Neural progenitor cell (in vitro differentiated cells): ENCODE data around the gene LSM10. TPM values are rescaled to one million over a fixed set of nuclear protein-coding genes. Genes with fewer than 3 reads are reported as not detected.

Experiments
- DNase-seq: peaks from one replicate; pipeline ENCODE4 v3.0.0-alpha.2; 2016; ENCODE audit warnings: low spot score
- H2AFZ ChIP-seq: fragments of 200-600 bp; sonication (generic); replicated peaks from 2 replicates; pipeline ENCODE4 v1.6.1; 2016; ENCODE audit warnings: antibody characterized with exemption
- H3F3A ChIP-seq: fragments of 200-600 bp; sonication (generic); 2 replicates; pipeline ENCODE4 v1.6.1; 2016; ENCODE audit warnings: antibody characterized with exemption, low read depth
- H3K27ac ChIP-seq: fragments of 200-600 bp; sonication (generic); 2 replicates; pipeline ENCODE4 v1.5.1; 2016; ENCODE audit warnings: mild to moderate bottlenecking
- H3K27me3 ChIP-seq: fragments of 200-600 bp; sonication (generic); 2 replicates; pipeline ENCODE4 v1.6.1; 2016; ENCODE audit warnings: mild to moderate bottlenecking, moderate library complexity
- H3K36me3 ChIP-seq: fragments of 200-600 bp; sonication (generic); 2 replicates; pipeline ENCODE4 v1.5.1; 2016
- H3K4me1 ChIP-seq: fragments of 200-600 bp; sonication (generic); 2 replicates; pipeline ENCODE4 v1.6.1; 2016; ENCODE audit warnings: mixed run types
- H3K4me2 ChIP-seq: fragments of 200-600 bp; sonication (generic); 2 replicates; pipeline ENCODE4 v1.6.1; 2016
- H3K4me3 ChIP-seq: fragments of 200-600 bp; sonication (generic); 2 replicates; pipeline ENCODE4 v1.5.1; 2016
- H3K79me2 ChIP-seq: fragments of 200-600 bp; sonication (generic); 2 replicates; pipeline ENCODE4 v1.6.1; 2016; ENCODE audit warnings: low read depth
- H3K9ac ChIP-seq: fragments of 200-600 bp; sonication (generic); 2 replicates; pipeline ENCODE4 v1.6.1; 2016
- H3K9me3 ChIP-seq: fragments of 200-600 bp; sonication (generic); 2 replicates; pipeline ENCODE4 v1.5.1; 2016; ENCODE audit warnings: low read depth
- H4K20me1 ChIP-seq: fragments of 200-600 bp; sonication (generic); 2 replicates; pipeline ENCODE4 v1.6.1; 2016; ENCODE audit warnings: low read depth
- H3K27ac Mint-ChIP-seq: 3 replicates; pipeline ENCODE4 v1.8.0; 2021; ENCODE audit warnings: mixed read lengths
- H3K27me3 Mint-ChIP-seq: 2 replicates; pipeline ENCODE4 v1.8.0; 2022; ENCODE audit warnings: low read depth, mild to moderate bottlenecking, inconsistent platforms, moderate library complexity, mixed read lengths; ENCODE audit not compliant: insufficient read depth
- H3K36me3 Mint-ChIP-seq: 3 replicates; pipeline ENCODE4 v1.8.0; 2021; ENCODE audit warnings: mixed read lengths
- H3K4me1 Mint-ChIP-seq: 3 replicates; pipeline ENCODE4 v1.8.0; 2021; ENCODE audit warnings: mixed read lengths
- H3K4me3 Mint-ChIP-seq: 3 replicates; pipeline ENCODE4 v1.8.0; 2021; ENCODE audit warnings: mild to moderate bottlenecking, moderate library complexity, mixed read lengths
- H3K9me3 Mint-ChIP-seq: 3 replicates; pipeline ENCODE4 v1.8.0; 2020; ENCODE audit warnings: mixed read lengths
- EZH2 ChIP-seq: fragments of 200-600 bp; sonication (generic); IDR thresholded peaks from 2 replicates; pipeline ENCODE4 v1.6.1; 2017; ENCODE audit warnings: antibody characterized with exemption, mild to moderate bottlenecking, moderate library complexity
- EZH2phosphoT487 ChIP-seq: fragments of 200-600 bp; sonication (generic); IDR thresholded peaks from 2 replicates; pipeline ENCODE4 v1.6.1; 2017; ENCODE audit warnings: antibody characterized with exemption
- small RNA-seq: library from RNA; depleted of rRNA; stranded (forward); fragments of <200 nt; gene quantifications from one replicate; pipeline ENCODE3, GENCODE V24; 2015
- total RNA-seq: library from RNA; depleted of rRNA; stranded (reverse); fragments of >200 nt; gene quantifications from 2 replicates; pipeline ENCODE4 v1.2.3, GENCODE V29; 2015; ENCODE audit warnings: low replicate concordance
- TF ChIP-seq, protein P1 (sequence below): fragments of 200-600 bp; sonication (generic); IDR thresholded peaks from 2 replicates; pipeline ENCODE4 v1.5.1; 2017; ENCODE audit warnings: antibody characterized with exemption, mild to moderate bottlenecking

LSM10 gene
- total RNA-seq, 1 donor from 2014 or later: 8.6 TPM

DNA sequence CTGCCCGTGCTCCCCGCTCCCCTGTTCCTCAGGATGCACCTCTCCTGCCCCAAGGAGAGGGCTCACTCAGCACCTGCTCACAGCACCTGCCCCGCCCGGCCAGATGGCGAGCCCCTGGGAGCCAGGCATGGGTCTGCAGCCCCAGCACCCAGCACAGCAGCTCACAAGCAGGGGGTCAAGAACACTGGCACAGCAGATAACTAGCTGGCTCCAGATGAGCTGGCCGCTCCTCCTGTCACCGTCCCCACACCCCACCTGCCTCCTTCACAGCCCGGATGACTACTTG, 53.4 kb downstream of the LSM10 start:
- H3K27ac Mint-ChIP-seq: no peak overlapping the region
- H3K36me3 ChIP-seq: no peaks in the 10 kb centered on the region

DNA sequence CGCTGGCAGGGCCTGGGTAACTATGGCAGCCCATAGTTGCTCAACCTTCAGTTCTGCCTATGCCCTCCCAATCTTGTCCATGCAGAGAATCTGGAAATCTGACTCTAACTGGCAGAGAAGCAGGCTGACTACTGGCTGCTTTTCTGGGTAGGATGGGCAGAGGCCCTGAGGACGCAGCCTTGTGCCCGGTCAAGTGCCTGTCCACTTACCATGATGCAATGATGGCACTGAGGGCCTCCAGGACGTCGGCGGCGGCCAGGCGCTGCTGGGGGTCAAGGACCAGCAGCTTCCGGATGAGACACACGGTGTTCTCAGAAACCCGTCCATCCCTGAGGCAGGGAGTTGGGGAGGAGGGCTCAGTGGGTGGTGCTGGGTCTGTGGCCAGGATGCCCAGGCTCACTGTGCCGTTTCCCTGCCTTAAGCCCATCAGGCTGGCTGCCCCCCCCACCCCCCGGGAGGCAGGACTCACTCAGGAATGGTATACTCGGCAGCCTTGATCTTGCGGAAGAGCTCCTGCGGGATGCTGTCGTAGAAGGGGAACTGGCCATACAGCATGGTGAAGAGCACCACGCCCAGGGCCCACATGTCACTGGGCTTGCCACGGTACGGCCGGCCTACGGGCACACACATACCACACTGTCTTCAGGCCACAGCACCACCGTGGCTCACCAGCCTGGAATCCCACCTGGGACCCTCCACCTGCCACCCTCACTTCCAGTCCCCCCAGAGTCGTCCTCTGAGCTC, 53.9 kb downstream of the LSM10 start:
- Histone ChIP-seq H3K4me1 (no peaks in the 10 kb centered on the region), H3K4me2 (no peak overlapping the region), H3F3A (no peaks in the 10 kb centered on the region), H2AFZ (no peak overlapping the region), H3K36me3 (no peaks in the 10 kb centered on the region), H3K4me3 (no peak overlapping the region), H3K79me2 (no peaks in the 10 kb centered on the region), H4K20me1 (no peaks in the 10 kb centered on the region), H3K9ac (no peak overlapping the region), H3K9me3 (no peaks in the 10 kb centered on the region), H3K27me3 (no peaks in the 10 kb centered on the region), H3K27ac (no peak overlapping the region)
- Mint-ChIP-seq H3K4me1 (no peaks in the 10 kb centered on the region), H3K27ac (no peak overlapping the region), H3K9me3 (no peaks in the 10 kb centered on the region), H3K36me3 (peaks cover 19% of the 10 kb centered on the region), H3K27me3 (peaks cover 9% of the 10 kb centered on the region), H3K4me3 (no peak overlapping the region)
- TF ChIP-seq EZH2phosphoT487: no peak
- no peak for TF ChIP-seq EZH2
- TF ChIP-seq, protein P1, sequence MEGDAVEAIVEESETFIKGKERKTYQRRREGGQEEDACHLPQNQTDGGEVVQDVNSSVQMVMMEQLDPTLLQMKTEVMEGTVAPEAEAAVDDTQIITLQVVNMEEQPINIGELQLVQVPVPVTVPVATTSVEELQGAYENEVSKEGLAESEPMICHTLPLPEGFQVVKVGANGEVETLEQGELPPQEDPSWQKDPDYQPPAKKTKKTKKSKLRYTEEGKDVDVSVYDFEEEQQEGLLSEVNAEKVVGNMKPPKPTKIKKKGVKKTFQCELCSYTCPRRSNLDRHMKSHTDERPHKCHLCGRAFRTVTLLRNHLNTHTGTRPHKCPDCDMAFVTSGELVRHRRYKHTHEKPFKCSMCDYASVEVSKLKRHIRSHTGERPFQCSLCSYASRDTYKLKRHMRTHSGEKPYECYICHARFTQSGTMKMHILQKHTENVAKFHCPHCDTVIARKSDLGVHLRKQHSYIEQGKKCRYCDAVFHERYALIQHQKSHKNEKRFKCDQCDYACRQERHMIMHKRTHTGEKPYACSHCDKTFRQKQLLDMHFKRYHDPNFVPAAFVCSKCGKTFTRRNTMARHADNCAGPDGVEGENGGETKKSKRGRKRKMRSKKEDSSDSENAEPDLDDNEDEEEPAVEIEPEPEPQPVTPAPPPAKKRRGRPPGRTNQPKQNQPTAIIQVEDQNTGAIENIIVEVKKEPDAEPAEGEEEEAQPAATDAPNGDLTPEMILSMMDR: no peak
- no peak for DNase-seq

More for the DNA sequence above, 53.4 kb downstream of the LSM10 start:
- no peak overlapping the region for H3K27ac ChIP-seq
- H2AFZ ChIP-seq: no peak overlapping the region
- H3K27me3 Mint-ChIP-seq: peaks cover 4% of the 10 kb centered on the region
- no peaks in the 10 kb centered on the region for H4K20me1 ChIP-seq
- no peak overlapping the region for H3K4me2 ChIP-seq
- H3K4me3 Mint-ChIP-seq: no peak overlapping the region
- no peaks in the 10 kb centered on the region for H3K9me3 Mint-ChIP-seq
- no peaks in the 10 kb centered on the region for H3K79me2 ChIP-seq
- no peak overlapping the region for H3K4me3 ChIP-seq
- H3K9ac ChIP-seq: no peak overlapping the region
- H3K4me1 Mint-ChIP-seq: no peaks in the 10 kb centered on the region
- H3K9me3 ChIP-seq: no peaks in the 10 kb centered on the region
- DNase-seq: no peak
- no peaks in the 10 kb centered on the region for H3K4me1 ChIP-seq
- no peaks in the 10 kb centered on the region for H3F3A ChIP-seq
- no peak for TF ChIP-seq EZH2
- TF ChIP-seq, protein P1: no peak
- peaks cover 19% of the 10 kb centered on the region for H3K36me3 Mint-ChIP-seq
- H3K27me3 ChIP-seq: no peaks in the 10 kb centered on the region

Small RNAs within 50 kb of the gene (small RNA-seq; reads per million reads assigned to genes)
- not detected for gene RNU4-27P
- gene SNORA63C: 0.27 reads per million, percentile 20 among the genes with 10 or more reads in this experiment

Other genes starting within 250 kb of the LSM10 start
- gene TRAPPC3, start 248.4 kb downstream of the LSM10 start, total RNA-seq: 44.9 and 69.4 TPM in 2 replicates
- 35.0 and 81.1 TPM in 2 replicates for gene MAP7D1, start 241.7 kb downstream of the LSM10 start, total RNA-seq
- 123 and 138 TPM in 2 replicates for gene THRAP3, start 173.5 kb downstream of the LSM10 start, total RNA-seq
- 6.1 and 15.1 TPM in 2 replicates for gene SH3D21, start 91.5 kb downstream of the LSM10 start, total RNA-seq
- 3.1 and 14.7 TPM in 2 replicates for gene EVA1B, start 74.3 kb downstream of the LSM10 start, total RNA-seq
- gene STK40, start 12.0 kb downstream of the LSM10 start, total RNA-seq: 5.3 and 14.7 TPM in 2 replicates
- 7.8 and 8.2 TPM in 2 replicates for gene OSCP1, start 52.5 kb upstream of the LSM10 start, total RNA-seq
- gene MRPS15, start 66.5 kb upstream of the LSM10 start, total RNA-seq: 75.2 and 109 TPM in 2 replicates
- 0.56 TPM in 1 of 2 replicates, not detected in the other for gene CSF3R, start 85.0 kb upstream of the LSM10 start, total RNA-seq